Measurements from ENCODE around the gene HS3ST3B1. TPM values are rescaled to one million over a fixed set of nuclear protein-coding genes. Genes with fewer than 3 reads are reported as not detected.
A peak's percentile ranks its signal among the peaks of the same experiment; 100 is the strongest.

The HS3ST3B1 gene
- total and polyA plus RNA-seq, 8 donors, result 0.30 to 2.8 (median 1.5) TPM

DNA sequence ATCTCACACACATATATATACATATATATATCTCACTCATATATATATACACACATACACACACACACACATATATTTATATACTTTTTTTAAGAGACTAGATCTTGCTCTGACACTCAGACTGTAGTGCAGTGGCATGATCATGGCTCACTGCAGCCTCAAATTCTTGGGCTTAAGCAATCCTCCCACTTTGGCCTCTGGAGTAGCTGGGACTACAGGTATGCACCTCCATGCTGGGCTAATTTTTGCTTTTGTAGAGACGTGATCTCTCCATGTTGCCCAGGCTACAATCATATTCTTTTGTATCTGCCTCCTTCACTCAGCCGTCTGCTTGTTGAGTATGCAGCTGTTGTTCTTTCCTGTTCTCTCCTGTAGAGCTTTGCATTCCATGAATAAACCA is 60.6 kb downstream of the HS3ST3B1 start:
- ATAC-seq, result no peak
- H3K4me1 ChIP-seq, result no peaks in the 10 kb centered on the region
- no peak overlapping the region for H3K27ac ChIP-seq
- 22 to 30% methylated on average over 2 of the region's 2 CpGs for WGBS, 2 donors
- no peaks in the 10 kb centered on the region for H3K27me3 ChIP-seq
- no peak for FAIRE-seq
- DNase-seq, result no peak
- no peaks in the 10 kb centered on the region for H3K9me3 ChIP-seq
- no peaks in the 10 kb centered on the region for H3K36me3 ChIP-seq
- intact Hi-C loops (cut with DNase I), result no loop called here
- TF ChIP-seq CTCF (IDR thresholded peaks at IDR 0.05), result no peak
- no peak overlapping the region for H3K4me3 ChIP-seq

DNA sequence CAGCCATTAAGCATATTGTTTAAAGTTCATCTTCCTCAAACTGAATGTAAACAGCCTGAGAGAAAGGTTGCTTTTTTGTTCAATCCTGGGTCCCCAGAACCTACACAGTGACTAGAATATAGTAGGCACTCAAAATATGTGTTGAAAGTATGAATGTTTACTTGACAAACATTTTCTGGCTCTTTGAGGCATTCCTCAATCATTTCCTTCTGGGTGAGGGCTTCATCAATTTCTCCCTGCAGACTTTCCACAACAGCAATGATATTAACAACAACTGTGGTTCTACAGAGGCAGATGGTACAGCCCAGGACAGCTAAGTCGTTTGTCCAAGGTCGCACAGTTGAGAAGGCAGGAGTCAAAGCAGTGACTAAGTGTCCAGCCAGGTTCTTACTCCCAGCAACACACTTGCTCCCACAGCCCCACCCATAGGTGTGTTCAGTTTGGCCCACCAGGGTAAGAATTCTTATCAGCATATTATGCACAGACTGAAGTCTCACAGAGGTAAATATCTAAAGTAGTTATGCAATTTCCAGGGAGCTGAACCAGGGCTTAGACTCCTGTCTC is 61.1 kb downstream of the HS3ST3B1 start:
- Histone ChIP-seq H3K9me3 (no peaks in the 10 kb centered on the region), H3K36me3 (no peaks in the 10 kb centered on the region), H3K4me3 (no peak overlapping the region), H3K4me1 (no peaks in the 10 kb centered on the region), H3K27ac (no peak overlapping the region), H3K27me3 (no peaks in the 10 kb centered on the region)
- 36 to 39% methylated on average over 2 of the region's 2 CpGs for WGBS, 2 donors
- ATAC-seq (peak in 1 of 4 donors; percentile 22), DNase-seq (no peak), FAIRE-seq (no peak)
- intact Hi-C loops (cut with DNase I), result no loop called here
- TF ChIP-seq CTCF (IDR thresholded peaks at IDR 0.05), result no peak

GRCh38 chr17:14366199-14366598 is 65.3 kb downstream of the HS3ST3B1 start:
- DNase-seq, result no peak
- Histone ChIP-seq H3K27ac (no peak overlapping the region), H3K27me3 (no peaks in the 10 kb centered on the region), H3K4me1 (no peaks in the 10 kb centered on the region), H3K4me3 (no peak overlapping the region), H3K36me3 (no peaks in the 10 kb centered on the region), H3K9me3 (no peaks in the 10 kb centered on the region)
- intact Hi-C loops (cut with DNase I), result no loop called here
- no peak for TF ChIP-seq CTCF (IDR thresholded peaks at IDR 0.05)
- FAIRE-seq, result no peak
- no peak for ATAC-seq
- 44 to 61% methylated on average over 3 of the region's 3 CpGs for WGBS, 2 donors

DNA sequence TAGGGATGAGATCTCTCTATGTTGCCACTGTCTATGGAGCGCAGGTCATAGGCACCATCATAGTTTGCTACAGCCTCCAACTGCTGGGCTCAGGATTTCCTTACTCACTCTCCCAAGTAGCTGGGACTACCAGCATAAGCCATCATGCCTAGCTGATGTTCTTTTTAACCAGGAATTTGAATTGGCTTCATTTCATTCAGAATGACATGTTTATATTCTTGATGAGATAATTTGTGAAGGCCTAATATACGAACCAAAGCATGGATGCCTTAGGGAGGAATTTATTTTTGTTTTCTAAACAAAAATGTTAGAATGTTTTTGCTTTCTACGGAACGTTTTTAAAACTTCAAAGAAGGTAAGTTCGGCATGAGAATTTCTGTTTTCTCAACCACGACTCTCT is 71.6 kb downstream of the HS3ST3B1 start:
- H3K4me3 ChIP-seq, result no peak overlapping the region
- H3K4me1 ChIP-seq, result no peaks in the 10 kb centered on the region
- no peak for FAIRE-seq
- no peak for TF ChIP-seq CTCF (IDR thresholded peaks at IDR 0.05)
- WGBS, 2 donors, result 45 to 48% methylated on average over 6 of the region's 6 CpGs
- no peak for ATAC-seq
- H3K27ac ChIP-seq, result no peak overlapping the region
- intact Hi-C loops (cut with DNase I), result no loop called here
- no peak for DNase-seq
- no peaks in the 10 kb centered on the region for H3K36me3 ChIP-seq
- H3K9me3 ChIP-seq, result no peaks in the 10 kb centered on the region
- no peaks in the 10 kb centered on the region for H3K27me3 ChIP-seq

GRCh38 chr17:14372905-14373613 is 72.2 kb downstream of the HS3ST3B1 start:
- no peak for FAIRE-seq

More at GRCh38 chr17:14372905-14373613, 72.2 kb downstream of the HS3ST3B1 start:
- TF ChIP-seq CTCF (IDR thresholded peaks at IDR 0.05), result no peak
- ATAC-seq, result no peak
- H3K27me3 ChIP-seq, result no peaks in the 10 kb centered on the region
- H3K4me1 ChIP-seq, result no peaks in the 10 kb centered on the region
- no peak overlapping the region for H3K27ac ChIP-seq
- intact Hi-C loops (cut with DNase I), result no loop called here
- H3K36me3 ChIP-seq, result no peaks in the 10 kb centered on the region
- no peak overlapping the region for H3K4me3 ChIP-seq
- H3K9me3 ChIP-seq, result no peaks in the 10 kb centered on the region
- no peak for DNase-seq
- 26 to 36% methylated on average over 10 of the region's 10 CpGs for WGBS, 2 donors
